OCI-LY7 (cell line): ENCODE data around the gene CRYGN. TPM values are rescaled to one million over a fixed set of nuclear protein-coding genes. Genes with fewer than 3 reads are reported as not detected.

Experiments
- BruUV-seq: library from RNA; stranded (reverse); fragments of 400-500 nt; replicated peaks from 2 replicates; lab custom pipeline; 2021; lab: Mats Ljungman, UMichigan
- CTCF ChIA-PET: fragments of 300-600 bp; sonication (Branson Sonifier 250); formaldehyde crosslinking; loops from one replicate; lab custom pipeline; 2022; ENCODE audit warnings: antibody characterized with exemption; ENCODE audit not compliant: unreplicated experiment; lab: Charles Lee
- POLR2A ChIA-PET: fragments of 300-600 bp; sonication (Branson Sonifier 250); formaldehyde crosslinking; loops from one replicate; lab custom pipeline; 2022; ENCODE audit warnings: antibody characterized with exemption; lab: Charles Lee
- DNase-seq: peaks from one replicate; pipeline ENCODE4 v3.0.0-alpha.2; 2015; ENCODE audit warnings: low spot score
- H2AFZ ChIP-seq: fragments of 200-600 bp; sonication (generic), shearing (Covaris generic); 2 replicates; pipeline ENCODE4 v1.6.1; 2014; ENCODE audit warnings: mild to moderate bottlenecking, antibody characterized with exemption, low read length, moderate library complexity
- H3K27ac ChIP-seq: fragments of 200-600 bp; sonication (generic); 2 replicates; pipeline ENCODE4 v1.5.1; 2014; ENCODE audit warnings: mixed run types, low read depth, mild to moderate bottlenecking, moderate library complexity, low read length, inconsistent platforms; ENCODE audit not compliant: poor library complexity, severe bottlenecking
- H3K36me3 ChIP-seq: fragments of 200-600 bp; sonication (generic); 2 replicates; pipeline ENCODE4 v1.6.1; 2014; ENCODE audit warnings: mild to moderate bottlenecking, antibody characterized with exemption, low read length, moderate library complexity, mixed read lengths; ENCODE audit not compliant: insufficient read depth
- H3K4me1 ChIP-seq: fragments of 200-600 bp; sonication (generic); 2 replicates; pipeline ENCODE4 v1.5.1; 2014; ENCODE audit warnings: mild to moderate bottlenecking, low read length; ENCODE audit not compliant: insufficient read depth, poor library complexity, severe bottlenecking
- H3K4me2 ChIP-seq: fragments of 200-600 bp; sonication (generic); 2 replicates; pipeline ENCODE4 v1.6.1; 2014; ENCODE audit warnings: mild to moderate bottlenecking, low read length
- H3K4me3 ChIP-seq: fragments of 200-600 bp; sonication (generic); 2 replicates; pipeline ENCODE4 v1.5.1; 2014; ENCODE audit warnings: mild to moderate bottlenecking, low read depth, low read length; ENCODE audit not compliant: poor library complexity, severe bottlenecking
- H3K79me2 ChIP-seq: fragments of 200-600 bp; sonication (generic); 2 replicates; pipeline ENCODE4 v1.6.1; 2016; ENCODE audit warnings: low read depth, mild to moderate bottlenecking, low read length, moderate library complexity, mixed read lengths; ENCODE audit not compliant: insufficient read depth
- H3K9me2 ChIP-seq: fragments of 200-600 bp; sonication (generic); 2 replicates; pipeline ENCODE4 v1.6.1; 2016; ENCODE audit warnings: mild to moderate bottlenecking, low read length, mixed read lengths; ENCODE audit not compliant: insufficient read depth
- H3K9me3 ChIP-seq: fragments of 200-600 bp; sonication (generic); 2 replicates; pipeline ENCODE4 v1.6.1; 2014; ENCODE audit warnings: mild to moderate bottlenecking, mixed run types, low read length, mixed read lengths
- H4K20me1 ChIP-seq: fragments of 200-600 bp; sonication (generic); 2 replicates; pipeline ENCODE4 v1.6.1; 2014; ENCODE audit warnings: mild to moderate bottlenecking, antibody characterized with exemption, low read length, moderate library complexity, mixed read lengths; ENCODE audit not compliant: insufficient read depth
- CTCF ChIP-seq: fragments of 200-600 bp; sonication (generic); conservative IDR thresholded peaks from 2 replicates; pipeline ENCODE4 v1.5.1; 2014; ENCODE audit warnings: mild to moderate bottlenecking, antibody characterized with exemption, low read length, moderate library complexity, mixed read lengths
- EZH2phosphoT487 ChIP-seq: fragments of 200-600 bp; sonication (generic); IDR thresholded peaks from 2 replicates; pipeline ENCODE4 v1.6.1; 2018; ENCODE audit warnings: low read depth, borderline replicate concordance, mild to moderate bottlenecking, mixed run types, antibody characterized with exemption, low read length, moderate library complexity, mixed read lengths
- intact Hi-C: fragments of 100-400 bp; cut with micrococcal nuclease; formaldehyde crosslinking; loops from one replicate; pipeline ENCODE4 v1.10.0; 2022; ENCODE audit not compliant: unreplicated experiment
- total RNA-seq, 2 experiments: library from RNA; depleted of rRNA in 1 of 2; stranded (reverse); fragments of >200 nt in 1 of 2; shearing (Covaris generic) in 1 of 2; gene quantifications; 2 replicates each; pipeline ENCODE4 v1.2.3, GENCODE V29; 2014 to 2022

The CRYGN gene
- total RNA-seq, 2 experiments from 2014 or later: 0.09 TPM; not detected in 1

- Histone ChIP-seq H3K79me2 (no peaks in the 10 kb centered on the region), H3K4me2 (peak overlapping the region; percentile 46), H3K4me3 (peak overlapping the region; percentile 51)
Observed at GRCh38 chr7:151448261-151449252, 8.6 kb upstream of the CRYGN start.

GRCh38 chr7:151447901-151448260, 7.9 kb upstream of the CRYGN start:
- POLR2A ChIA-PET: no interaction called here
- Histone ChIP-seq H3K9me2 (no peaks in the 10 kb centered on the region), H3K27ac (no peak overlapping the region), H3K4me2 (peak overlapping the region; percentile 46; the same call in 1 of the 2 replicates), H3K79me2 (no peaks in the 10 kb centered on the region), H3K36me3 (no peaks in the 10 kb centered on the region), H2AFZ (no peak overlapping the region), H4K20me1 (no peaks in the 10 kb centered on the region), H3K4me1 (no peaks in the 10 kb centered on the region), H3K4me3 (no peak overlapping the region), H3K9me3 (no peaks in the 10 kb centered on the region)
- no TSS peak for BruUV-seq
- TF ChIP-seq CTCF (no peak), EZH2phosphoT487 (no peak)
- CTCF ChIA-PET: interaction anchor here (1.2 kb wide), 1 partner anchor 81 kb away, joined by 3 read pairs; no protein-coding TSS in a partner anchor
- intact Hi-C loops: loop anchor here (1.0 to 10.0 kb wide), 3 partner anchors 80 to 317 kb away; no protein-coding TSS in a partner anchor
- DNase-seq: no peak

More at GRCh38 chr7:151448261-151449252, 8.6 kb upstream of the CRYGN start:
- ChIA-PET POLR2A (no interaction called here), CTCF (interaction anchor here (1.2 kb wide), 1 partner anchor 82 kb away, joined by 3 read pairs; no protein-coding TSS in a partner anchor)
- TF ChIP-seq CTCF (peak; percentile 82), EZH2phosphoT487 (no peak)
- intact Hi-C loops: loop anchor here (1.0 to 10.0 kb wide), 3 partner anchors 80 to 316 kb away; no protein-coding TSS in a partner anchor
- no peak overlapping the region for H3K27ac ChIP-seq
- no peaks in the 10 kb centered on the region for H4K20me1 ChIP-seq
- H3K4me1 ChIP-seq: no peaks in the 10 kb centered on the region
- no peaks in the 10 kb centered on the region for H3K9me2 ChIP-seq
- H2AFZ ChIP-seq: peak overlapping the region; percentile 32; the same call in 1 of the 2 replicates
- no peaks in the 10 kb centered on the region for H3K36me3 ChIP-seq
- no peaks in the 10 kb centered on the region for H3K9me3 ChIP-seq
- no TSS peak for BruUV-seq
- DNase-seq: peak; percentile 68
